IPS DF 6.9 (cell line): Measurements from ENCODE around the gene CACNA2D2.

Experiments used
- DNase-seq: peaks from one replicate; pipeline ENCODE4 v3.0.0-alpha.2; 2013; ENCODE audit warnings: low read depth, low spot score
- H3K27ac ChIP-seq: one replicate; pipeline ENCODE4 v1.5.1; 2013; ENCODE audit warnings: low read length, control low read depth
- H3K27me3 ChIP-seq: 2 replicates; pipeline ENCODE4 v1.6.1; 2013; ENCODE audit warnings: mild to moderate bottlenecking, low read length; ENCODE audit not compliant: control insufficient read depth, insufficient read depth
- H3K36me3 ChIP-seq: 2 replicates; pipeline ENCODE4 v1.6.1; 2013; ENCODE audit warnings: low read length; ENCODE audit not compliant: control insufficient read depth, insufficient read depth
- H3K4me1 ChIP-seq: 2 replicates; pipeline ENCODE4 v1.6.1; 2013; ENCODE audit warnings: low read length; ENCODE audit not compliant: control insufficient read depth, insufficient read depth
- H3K4me3 ChIP-seq: 2 replicates; pipeline ENCODE4 v1.5.1; 2013; ENCODE audit warnings: mild to moderate bottlenecking, low read length
- H3K9me3 ChIP-seq: 2 replicates; pipeline ENCODE4 v1.6.1; 2013; ENCODE audit warnings: low read length, inconsistent platforms; ENCODE audit not compliant: control insufficient read depth, insufficient read depth
- WGBS: extraction: QIAGEN DNeasy Blood & Tissue Kit; methylation state at CpG from one replicate; pipeline ENCODE4 v1.1.7; 2013; ENCODE audit warnings: mixed read lengths, missing lambda C conversion rate; ENCODE audit not compliant: insufficient read length, insufficient coverage; 5-methylcytosine and 5-hydroxymethylcytosine counted together

The CACNA2D2 gene

GRCh38 chr3:50355829-50356552 lies 147.4 kb downstream of the CACNA2D2 start:
- peaks cover 8% of the 10 kb centered on the region for H3K4me1 ChIP-seq
- H3K27me3 ChIP-seq: no peaks in the 10 kb centered on the region
- H3K4me3 ChIP-seq: no peak overlapping the region
- no peaks in the 10 kb centered on the region for H3K9me3 ChIP-seq
- no CpG with 5 or more reads among the region's 5 CpGs for WGBS
- no peak for DNase-seq
- peaks cover 8% of the 10 kb centered on the region; the same call in 1 of the 2 replicates for H3K36me3 ChIP-seq
- no peak overlapping the region for H3K27ac ChIP-seq

GRCh38 chr3:50354850-50355249 lies 148.6 kb downstream of the CACNA2D2 start:
- H3K27me3 ChIP-seq: no peaks in the 10 kb centered on the region
- no peak overlapping the region for H3K27ac ChIP-seq
- peaks cover 8% of the 10 kb centered on the region; the same call in 1 of the 2 replicates for H3K36me3 ChIP-seq
- no peaks in the 10 kb centered on the region for H3K9me3 ChIP-seq
- H3K4me3 ChIP-seq: no peak overlapping the region
- no CpG with 5 or more reads among the region's 7 CpGs for WGBS
- H3K4me1 ChIP-seq: peaks cover 8% of the 10 kb centered on the region
- DNase-seq: no peak

GRCh38 chr3:50354186-50354764 lies 149.2 kb downstream of the CACNA2D2 start:
- Histone ChIP-seq H3K4me1 (peaks cover 8% of the 10 kb centered on the region), H3K4me3 (no peak overlapping the region), H3K36me3 (peaks cover 8% of the 10 kb centered on the region; the same call in 1 of the 2 replicates), H3K9me3 (no peaks in the 10 kb centered on the region), H3K27ac (no peak overlapping the region), H3K27me3 (no peaks in the 10 kb centered on the region)
- no CpG with 5 or more reads among the region's 5 CpGs for WGBS
- no peak for DNase-seq

- no peaks in the 10 kb centered on the region for H3K9me3 ChIP-seq
- no peak for DNase-seq
- no peak overlapping the region for H3K4me3 ChIP-seq
- H3K4me1 ChIP-seq: peaks cover 6% of the 10 kb centered on the region
- no peak overlapping the region for H3K27ac ChIP-seq
- no peaks in the 10 kb centered on the region for H3K27me3 ChIP-seq
- peaks cover 8% of the 10 kb centered on the region; the same call in 1 of the 2 replicates for H3K36me3 ChIP-seq
- no CpG with 5 or more reads among the region's 12 CpGs for WGBS
These were observed 150.0 kb downstream of the CACNA2D2 start for GRCh38 chr3:50353245-50354004.

GRCh38 chr3:50352781-50353180 lies 150.7 kb downstream of the CACNA2D2 start:
- Histone ChIP-seq H3K27ac (no peak overlapping the region), H3K4me1 (peaks cover under 1% of the 10 kb centered on the region; the same call in 1 of the 2 replicates), H3K9me3 (no peaks in the 10 kb centered on the region), H3K36me3 (peaks cover 8% of the 10 kb centered on the region; the same call in 1 of the 2 replicates), H3K27me3 (no peaks in the 10 kb centered on the region), H3K4me3 (no peak overlapping the region)
- no CpG with 5 or more reads among the region's 2 CpGs for WGBS
- DNase-seq: no peak

- Histone ChIP-seq H3K4me1 (no peaks in the 10 kb centered on the region), H3K9me3 (no peaks in the 10 kb centered on the region), H3K27me3 (no peaks in the 10 kb centered on the region), H3K4me3 (peak overlapping the region; percentile 75; the same call in 1 of the 2 replicates), H3K36me3 (peaks cover 11% of the 10 kb centered on the region; the same call in 1 of the 2 replicates), H3K27ac (no peak overlapping the region)
- no peak for DNase-seq
- no CpG with 5 or more reads among the region's 11 CpGs for WGBS
These were observed 152.1 kb downstream of the CACNA2D2 start for GRCh38 chr3:50351323-50351697.

- DNase-seq: no peak
- H3K36me3 ChIP-seq: peaks cover 11% of the 10 kb centered on the region; the same call in 1 of the 2 replicates
These were observed 152.7 kb downstream of the CACNA2D2 start, which contains the start of the genes CYB561D2 and NPRL2 for GRCh38 chr3:50350527-50351322. Gene CYB561D2, plus strand, starts transcription at chr3:50350862. Its CDS starts 572 bp downstream, at chr3:50351434. Gene NPRL2, minus strand, starts transcription at chr3:50350775. Its CDS starts 123 bp downstream, at chr3:50350652.

GRCh38 chr3:50350213-50350526 lies 153.3 kb downstream of the CACNA2D2 start:
- Histone ChIP-seq H3K4me3 (peak overlapping the region; percentile 75; the same call in 1 of the 2 replicates), H3K9me3 (no peaks in the 10 kb centered on the region), H3K36me3 (peaks cover 11% of the 10 kb centered on the region; the same call in 1 of the 2 replicates), H3K27me3 (no peaks in the 10 kb centered on the region; the same call in 1 of the 2 replicates), H3K4me1 (no peaks in the 10 kb centered on the region), H3K27ac (no peak overlapping the region)
- WGBS: no CpG with 5 or more reads among the region's 7 CpGs
- no peak for DNase-seq

More at GRCh38 chr3:50350527-50351322, 152.7 kb downstream of the CACNA2D2 start, which contains the start of the genes CYB561D2 and NPRL2:
- H3K27me3 ChIP-seq: no peaks in the 10 kb centered on the region
- H3K4me1 ChIP-seq: no peaks in the 10 kb centered on the region
- peak within 1 kb of the TSS; percentile 75 for H3K4me3 ChIP-seq
- no peak within 1 kb of the TSS for H3K27ac ChIP-seq
- no peaks in the 10 kb centered on the region for H3K9me3 ChIP-seq
- WGBS: no CpG with 5 or more reads among the region's 64 CpGs

- no peak overlapping the region for H3K4me3 ChIP-seq
- H3K36me3 ChIP-seq: 0 out of 2 replicates have a peak, but pooled peaks cover 2% of the 10 kb centered on the region
- H3K9me3 ChIP-seq: no peaks in the 10 kb centered on the region
- DNase-seq: no peak
- WGBS: no CpG with 5 or more reads among the region's 14 CpGs
- no peaks in the 10 kb centered on the region for H3K4me1 ChIP-seq
- H3K27ac ChIP-seq: no peak overlapping the region
- peaks cover 3% of the 10 kb centered on the region; the same call in 1 of the 2 replicates for H3K27me3 ChIP-seq
These were observed 156.1 kb downstream of the CACNA2D2 start for GRCh38 chr3:50347187-50347813.
